OCI-LY7 (cell line): ENCODE results near the gene LRP2. TPM values are rescaled to one million over a fixed set of nuclear protein-coding genes. Genes with fewer than 3 reads are reported as not detected.
A peak's percentile ranks its signal among the peaks of the same experiment; 100 is the strongest.

ENCODE experiments used
- BruUV-seq: library from RNA; stranded (reverse); fragments of 400-500 nt; replicated peaks from 2 replicates; lab custom pipeline; 2021; lab: Mats Ljungman, UMichigan
- CTCF ChIA-PET: fragments of 300-600 bp; sonication (Branson Sonifier 250); formaldehyde crosslinking; loops from one replicate; lab custom pipeline; 2022; ENCODE audit warnings: antibody characterized with exemption; ENCODE audit not compliant: unreplicated experiment; lab: Charles Lee
- POLR2A ChIA-PET: fragments of 300-600 bp; sonication (Branson Sonifier 250); formaldehyde crosslinking; loops from one replicate; lab custom pipeline; 2022; ENCODE audit warnings: antibody characterized with exemption; lab: Charles Lee
- DNase-seq: peaks from one replicate; pipeline ENCODE4 v3.0.0-alpha.2; 2015; ENCODE audit warnings: low spot score
- H2AFZ ChIP-seq: fragments of 200-600 bp; sonication (generic), shearing (Covaris generic); 2 replicates; pipeline ENCODE4 v1.6.1; 2014; ENCODE audit warnings: mild to moderate bottlenecking, antibody characterized with exemption, low read length, moderate library complexity
- H3K27ac ChIP-seq: fragments of 200-600 bp; sonication (generic); 2 replicates; pipeline ENCODE4 v1.5.1; 2014; ENCODE audit warnings: mixed run types, low read depth, mild to moderate bottlenecking, moderate library complexity, low read length, inconsistent platforms; ENCODE audit not compliant: poor library complexity, severe bottlenecking
- H3K36me3 ChIP-seq: fragments of 200-600 bp; sonication (generic); 2 replicates; pipeline ENCODE4 v1.6.1; 2014; ENCODE audit warnings: mild to moderate bottlenecking, antibody characterized with exemption, low read length, moderate library complexity, mixed read lengths; ENCODE audit not compliant: insufficient read depth
- H3K4me1 ChIP-seq: fragments of 200-600 bp; sonication (generic); 2 replicates; pipeline ENCODE4 v1.5.1; 2014; ENCODE audit warnings: mild to moderate bottlenecking, low read length; ENCODE audit not compliant: insufficient read depth, poor library complexity, severe bottlenecking
- H3K4me2 ChIP-seq: fragments of 200-600 bp; sonication (generic); 2 replicates; pipeline ENCODE4 v1.6.1; 2014; ENCODE audit warnings: mild to moderate bottlenecking, low read length
- H3K4me3 ChIP-seq: fragments of 200-600 bp; sonication (generic); 2 replicates; pipeline ENCODE4 v1.5.1; 2014; ENCODE audit warnings: mild to moderate bottlenecking, low read depth, low read length; ENCODE audit not compliant: poor library complexity, severe bottlenecking
- H3K79me2 ChIP-seq: fragments of 200-600 bp; sonication (generic); 2 replicates; pipeline ENCODE4 v1.6.1; 2016; ENCODE audit warnings: low read depth, mild to moderate bottlenecking, low read length, moderate library complexity, mixed read lengths; ENCODE audit not compliant: insufficient read depth
- H3K9me2 ChIP-seq: fragments of 200-600 bp; sonication (generic); 2 replicates; pipeline ENCODE4 v1.6.1; 2016; ENCODE audit warnings: mild to moderate bottlenecking, low read length, mixed read lengths; ENCODE audit not compliant: insufficient read depth
- H3K9me3 ChIP-seq: fragments of 200-600 bp; sonication (generic); 2 replicates; pipeline ENCODE4 v1.6.1; 2014; ENCODE audit warnings: mild to moderate bottlenecking, mixed run types, low read length, mixed read lengths
- H4K20me1 ChIP-seq: fragments of 200-600 bp; sonication (generic); 2 replicates; pipeline ENCODE4 v1.6.1; 2014; ENCODE audit warnings: mild to moderate bottlenecking, antibody characterized with exemption, low read length, moderate library complexity, mixed read lengths; ENCODE audit not compliant: insufficient read depth
- CTCF ChIP-seq: fragments of 200-600 bp; sonication (generic); conservative IDR thresholded peaks from 2 replicates; pipeline ENCODE4 v1.5.1; 2014; ENCODE audit warnings: mild to moderate bottlenecking, antibody characterized with exemption, low read length, moderate library complexity, mixed read lengths
- EZH2phosphoT487 ChIP-seq: fragments of 200-600 bp; sonication (generic); IDR thresholded peaks from 2 replicates; pipeline ENCODE4 v1.6.1; 2018; ENCODE audit warnings: low read depth, borderline replicate concordance, mild to moderate bottlenecking, mixed run types, antibody characterized with exemption, low read length, moderate library complexity, mixed read lengths
- intact Hi-C: fragments of 100-400 bp; cut with micrococcal nuclease; formaldehyde crosslinking; loops from one replicate; pipeline ENCODE4 v1.10.0; 2022; ENCODE audit not compliant: unreplicated experiment
- total RNA-seq, 2 experiments: library from RNA; depleted of rRNA in 1 of 2; stranded (reverse); fragments of >200 nt in 1 of 2; shearing (Covaris generic) in 1 of 2; gene quantifications; 2 replicates each; pipeline ENCODE4 v1.2.3, GENCODE V29; 2014 to 2022

LRP2 gene
- total RNA-seq, 2 experiments from 2014 or later = 0.89 TPM; not detected in 1

DNA sequence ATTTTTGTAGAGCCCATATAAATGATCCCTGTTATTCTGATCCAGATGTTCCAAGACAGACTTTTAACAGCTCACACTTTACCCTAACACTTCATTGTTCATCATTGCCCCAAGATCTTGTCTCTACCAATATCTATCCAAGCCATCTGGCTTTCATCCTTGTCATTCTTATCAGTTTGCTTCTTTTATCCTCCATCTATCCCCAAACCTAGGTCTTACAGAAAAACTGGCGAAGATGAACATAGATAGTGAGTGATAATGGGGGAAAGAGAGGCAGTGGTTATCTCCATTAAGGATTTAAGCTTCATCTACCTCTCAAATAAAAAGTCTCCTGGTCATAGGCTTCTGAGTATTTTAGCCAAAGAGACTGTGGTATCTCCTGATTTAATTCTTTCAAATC, 203.5 kb downstream of the LRP2 start:
- no TSS peak for BruUV-seq
- no peaks in the 10 kb centered on the region for H3K36me3 ChIP-seq
- DNase-seq = no peak
- H3K27ac ChIP-seq = no peak overlapping the region
- intact Hi-C loops = no loop called here
- H3K4me3 ChIP-seq = no peak overlapping the region
- TF ChIP-seq CTCF (no peak), EZH2phosphoT487 (no peak)
- no peaks in the 10 kb centered on the region for H3K4me1 ChIP-seq
- POLR2A ChIA-PET = interaction anchor here (0.6 to 1.0 kb wide), 2 partner anchors 11 to 191 kb away, joined by 3 to 4 read pairs; no protein-coding TSS in a partner anchor
- H3K9me3 ChIP-seq = no peaks in the 10 kb centered on the region
- no peak overlapping the region for H2AFZ ChIP-seq
- H3K9me2 ChIP-seq = no peaks in the 10 kb centered on the region
- CTCF ChIA-PET = no interaction called here
- no peaks in the 10 kb centered on the region for H4K20me1 ChIP-seq
- H3K79me2 ChIP-seq = no peaks in the 10 kb centered on the region
- H3K4me2 ChIP-seq = no peak overlapping the region

- Histone ChIP-seq H3K4me3 (no peak overlapping the region), H3K9me3 (no peaks in the 10 kb centered on the region), H3K79me2 (no peaks in the 10 kb centered on the region), H3K27ac (no peak overlapping the region), H3K9me2 (no peaks in the 10 kb centered on the region), H2AFZ (no peak overlapping the region), H3K4me2 (no peak overlapping the region), H3K4me1 (no peaks in the 10 kb centered on the region), H3K36me3 (no peaks in the 10 kb centered on the region), H4K20me1 (no peaks in the 10 kb centered on the region)
- no peak for TF ChIP-seq CTCF
- no peak for TF ChIP-seq EZH2phosphoT487
- POLR2A ChIA-PET = interaction anchor here (4.4 kb wide), 1 partner anchor 9 kb away, joined by 23 read pairs; no protein-coding TSS in a partner anchor
- no peak for DNase-seq
- intact Hi-C loops = no loop called here
- CTCF ChIA-PET = no interaction called here
- BruUV-seq = no TSS peak
Measured at GRCh38 chr2:169146220-169146619, 216.1 kb downstream of the LRP2 start.

GRCh38 chr2:169143998-169144397, 218.3 kb downstream of the LRP2 start:
- TF ChIP-seq CTCF (no peak), EZH2phosphoT487 (no peak)

More at GRCh38 chr2:169143998-169144397, 218.3 kb downstream of the LRP2 start:
- peaks cover 13% of the 10 kb centered on the region for H3K4me1 ChIP-seq
- H3K4me3 ChIP-seq = no peak overlapping the region
- H3K9me2 ChIP-seq = no peaks in the 10 kb centered on the region
- H3K4me2 ChIP-seq = no peak overlapping the region
- H3K79me2 ChIP-seq = no peaks in the 10 kb centered on the region
- no TSS peak for BruUV-seq
- H3K36me3 ChIP-seq = no peaks in the 10 kb centered on the region
- no peaks in the 10 kb centered on the region for H4K20me1 ChIP-seq
- H2AFZ ChIP-seq = no peak overlapping the region
- POLR2A ChIA-PET = interaction anchor here (0.6 to 4.4 kb wide), 3 partner anchors 11 to 175 kb away, joined by 3 to 23 read pairs (median 3); no protein-coding TSS in a partner anchor
- peak; percentile 13 for DNase-seq
- CTCF ChIA-PET = interaction anchor here (1.0 kb wide), 1 partner anchor 33 kb away, joined by 3 read pairs; no protein-coding TSS in a partner anchor
- H3K9me3 ChIP-seq = no peaks in the 10 kb centered on the region
- intact Hi-C loops = no loop called here
- no peak overlapping the region for H3K27ac ChIP-seq
